Measurements from ENCODE around the gene SH2B2.

DNA sequence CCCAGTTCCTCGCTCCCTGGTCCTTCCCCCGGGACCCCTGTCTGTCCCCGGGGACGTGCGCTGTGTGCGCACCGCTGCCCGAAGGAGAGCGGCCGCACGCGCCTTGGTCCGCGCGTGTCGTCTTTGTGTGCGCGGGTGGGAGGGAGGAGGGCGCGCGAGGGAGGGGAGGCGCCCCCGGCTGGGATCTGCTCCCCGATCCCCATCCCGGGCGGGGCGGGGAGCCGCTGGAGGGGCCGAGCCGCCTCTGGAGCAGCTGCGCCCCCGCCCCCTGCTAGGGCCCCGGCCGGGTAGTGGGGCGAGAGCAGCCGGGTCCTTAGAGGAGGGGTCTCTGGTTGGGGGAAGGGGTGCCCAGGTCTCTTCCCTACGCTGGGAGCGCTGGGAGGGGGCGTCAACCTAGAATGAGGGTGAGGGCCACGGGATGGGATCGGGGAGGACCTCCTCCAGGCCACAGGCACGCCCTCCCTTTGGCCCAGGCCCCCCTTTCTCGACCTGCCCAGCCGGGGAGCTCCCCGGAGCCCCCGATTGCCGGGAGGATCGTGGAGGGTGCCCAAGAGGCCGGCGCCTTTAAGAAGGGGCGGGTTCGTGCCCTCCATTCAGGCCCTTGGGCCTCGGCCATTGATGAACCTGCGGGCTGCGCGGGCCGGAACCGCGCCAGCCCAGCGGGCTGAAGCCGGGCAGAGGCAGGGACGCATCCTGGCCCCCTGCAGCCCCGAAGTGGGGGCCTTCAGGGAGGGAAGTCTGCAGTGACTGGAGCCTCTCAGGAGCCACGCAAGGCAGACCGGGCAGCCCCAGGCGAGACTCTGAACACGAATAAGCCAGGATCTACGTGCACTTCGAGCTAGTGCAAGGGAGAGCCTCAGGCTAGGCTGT is 678 bp downstream of the SH2B2 start:
- TF ChIP-seq, protein P1, sequence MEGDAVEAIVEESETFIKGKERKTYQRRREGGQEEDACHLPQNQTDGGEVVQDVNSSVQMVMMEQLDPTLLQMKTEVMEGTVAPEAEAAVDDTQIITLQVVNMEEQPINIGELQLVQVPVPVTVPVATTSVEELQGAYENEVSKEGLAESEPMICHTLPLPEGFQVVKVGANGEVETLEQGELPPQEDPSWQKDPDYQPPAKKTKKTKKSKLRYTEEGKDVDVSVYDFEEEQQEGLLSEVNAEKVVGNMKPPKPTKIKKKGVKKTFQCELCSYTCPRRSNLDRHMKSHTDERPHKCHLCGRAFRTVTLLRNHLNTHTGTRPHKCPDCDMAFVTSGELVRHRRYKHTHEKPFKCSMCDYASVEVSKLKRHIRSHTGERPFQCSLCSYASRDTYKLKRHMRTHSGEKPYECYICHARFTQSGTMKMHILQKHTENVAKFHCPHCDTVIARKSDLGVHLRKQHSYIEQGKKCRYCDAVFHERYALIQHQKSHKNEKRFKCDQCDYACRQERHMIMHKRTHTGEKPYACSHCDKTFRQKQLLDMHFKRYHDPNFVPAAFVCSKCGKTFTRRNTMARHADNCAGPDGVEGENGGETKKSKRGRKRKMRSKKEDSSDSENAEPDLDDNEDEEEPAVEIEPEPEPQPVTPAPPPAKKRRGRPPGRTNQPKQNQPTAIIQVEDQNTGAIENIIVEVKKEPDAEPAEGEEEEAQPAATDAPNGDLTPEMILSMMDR (IDR thresholded peaks at IDR 0.05) = no peak
- no peak for TF ChIP-seq POLR2AphosphoS5 (IDR thresholded peaks at IDR 0.05)
- no peak for TF ChIP-seq POLR2A (IDR thresholded peaks at IDR 0.05)
